Thoracic aorta (tissue), 2 donors: ENCODE measurements around the gene RGS7. TPM values are rescaled to one million over a fixed set of nuclear protein-coding genes. Genes with fewer than 3 reads are reported as not detected.
"Not testable (repeated sequence)": the region's sequence is repeated elsewhere in the genome, so short reads cannot be mapped to it uniquely, and the experiment has no call there.

Experiments used
- ATAC-seq: fragments of 150-250 bp; one replicate; pipeline ENCODE4 v1.8.0; 2017; ENCODE audit warnings: low read depth; ENCODE audit not compliant: insufficient number of reproducible peaks, low FRiP score
- DNase-seq: peaks from one replicate; pipeline ENCODE4 v3.0.0-alpha.2; 2020; ENCODE audit warnings: low spot score
- H3K27ac ChIP-seq, 2 donors: fragments of 200-600 bp; sonication (generic); 1 replicate in 1 of 2; 2 replicates in 1 of 2; pipeline ENCODE4 v1.5.1; 2016; ENCODE audit warnings: mild to moderate bottlenecking in 2 of 2, moderate library complexity in 2 of 2
- H3K27me3 ChIP-seq: fragments of 200-600 bp; sonication (generic); replicated peaks from 2 replicates; pipeline ENCODE4 v1.6.0; 2016; ENCODE audit warnings: mild to moderate bottlenecking; ENCODE audit not compliant: insufficient read depth
- H3K36me3 ChIP-seq: fragments of 200-600 bp; sonication (generic); one replicate; pipeline ENCODE4 v1.5.1; 2016
- H3K4me1 ChIP-seq, 2 donors: fragments of 200-600 bp; sonication (generic); 1 replicate in 1 of 2; 2 replicates in 1 of 2; pipeline versions ENCODE4 v1.5.1 to v1.6.0; 2016; ENCODE audit warnings: low read depth in 2 of 2, mild to moderate bottlenecking in 1 of 2; ENCODE audit not compliant: control insufficient read depth in 1 of 2
- H3K4me3 ChIP-seq: fragments of 200-600 bp; sonication (generic); 2 replicates; pipeline ENCODE4 v1.5.1; 2016; ENCODE audit warnings: mild to moderate bottlenecking
- H3K9me3 ChIP-seq: fragments of 200-600 bp; sonication (generic); 2 replicates; pipeline ENCODE4 v1.5.1; 2016
- CTCF ChIP-seq: fragments of 200-600 bp; sonication (generic); IDR thresholded peaks from one replicate; pipeline ENCODE4 v1.5.1; 2019; ENCODE audit warnings: antibody characterized with exemption
- total RNA-seq, 2 donors: library from RNA; depleted of rRNA; stranded (reverse); fragments of >200 nt; gene quantifications; one replicate each; pipeline versions ENCODE4 v1.1.0 to v1.2.3, GENCODE V29; 2016

Gene RGS7
- total RNA-seq, 2 donors from 2014 or later, result not detected

- ATAC-seq (no peak), DNase-seq (no peak)
- no peak overlapping the region for H3K27ac ChIP-seq
- H3K9me3 ChIP-seq, result no peaks in the 10 kb centered on the region
- H3K27me3 ChIP-seq, result no peaks in the 10 kb centered on the region
- no peak overlapping the region for H3K4me3 ChIP-seq
- TF ChIP-seq CTCF, result no peak
- H3K4me1 ChIP-seq, result no peaks in the 10 kb centered on the region
- no peaks in the 10 kb centered on the region for H3K36me3 ChIP-seq
Measured at GRCh38 chr1:240980342-240980741, 376.7 kb downstream of the RGS7 start.

GRCh38 chr1:240976685-240977084 lies 380.3 kb downstream of the RGS7 start:
- Histone ChIP-seq H3K9me3 (no peaks in the 10 kb centered on the region), H3K4me1 (no peaks in the 10 kb centered on the region), H3K27me3 (no peaks in the 10 kb centered on the region), H3K4me3 (no peak overlapping the region), H3K36me3 (no peaks in the 10 kb centered on the region), H3K27ac (no peak overlapping the region)
- ATAC-seq (no peak), DNase-seq (no peak)
- TF ChIP-seq CTCF, result no peak

GRCh38 chr1:240973875-240974274 lies 383.1 kb downstream of the RGS7 start:
- no peak for TF ChIP-seq CTCF
- H3K4me3 ChIP-seq, result no peak overlapping the region
- no peaks in the 10 kb centered on the region for H3K4me1 ChIP-seq
- no peak for DNase-seq
- ATAC-seq, result no peak
- H3K27ac ChIP-seq, result no peak overlapping the region
- no peaks in the 10 kb centered on the region for H3K27me3 ChIP-seq
- no peaks in the 10 kb centered on the region for H3K36me3 ChIP-seq
- no peaks in the 10 kb centered on the region for H3K9me3 ChIP-seq

GRCh38 chr1:240972059-240972458 lies 384.9 kb downstream of the RGS7 start:
- not testable (repeated sequence) for H3K36me3 ChIP-seq, ATAC-seq, H3K27ac ChIP-seq, H3K4me3 ChIP-seq, H3K4me1 ChIP-seq, H3K9me3 ChIP-seq, DNase-seq, H3K27me3 ChIP-seq

- Histone ChIP-seq H3K27ac (no peak overlapping the region), H3K9me3 (no peaks in the 10 kb centered on the region), H3K4me3 (no peak overlapping the region), H3K36me3 (no peaks in the 10 kb centered on the region), H3K4me1 (no peaks in the 10 kb centered on the region), H3K27me3 (no peaks in the 10 kb centered on the region)
- no peak for TF ChIP-seq CTCF
- DNase-seq (no peak), ATAC-seq (no peak)
Measured at GRCh38 chr1:240970253-240970652, 386.8 kb downstream of the RGS7 start.

- TF ChIP-seq CTCF, result no peak
- no peaks in the 10 kb centered on the region for H3K36me3 ChIP-seq
- no peaks in the 10 kb centered on the region for H3K4me1 ChIP-seq
Measured at GRCh38 chr1:240968864-240969263, 388.1 kb downstream of the RGS7 start.

More at GRCh38 chr1:240968864-240969263, 388.1 kb downstream of the RGS7 start:
- H3K27me3 ChIP-seq, result no peaks in the 10 kb centered on the region
- H3K4me3 ChIP-seq, result no peak overlapping the region
- no peaks in the 10 kb centered on the region for H3K9me3 ChIP-seq
- ATAC-seq, result no peak
- no peak overlapping the region for H3K27ac ChIP-seq
- DNase-seq, result no peak
